T-helper 17 cell (primary cell): ENCODE data around the gene UBXN7. TPM values are rescaled to one million over a fixed set of nuclear protein-coding genes. Genes with fewer than 3 reads are reported as not detected.
"Not testable (repeated sequence)": the region's sequence is repeated elsewhere in the genome, so short reads cannot be mapped to it uniquely, and the experiment has no call there.

Experiments used
- ATAC-seq: fragments of 150-1000 bp; cut with Tn5 transposase; 2 replicates; pipeline ENCODE4 v1.10.0; 2021; ENCODE audit warnings: mild to moderate bottlenecking, moderate library complexity
- DNase-seq, 3 donors: peaks; one replicate each; pipeline versions ENCODE4 v3.0.0 to v3.0.0-alpha.2; 2020 to 2021
- H3K9me3 ChIP-seq: one replicate; pipeline ENCODE4 v1.7.0; 2013; ENCODE audit warnings: low read length, mild to moderate bottlenecking; ENCODE audit not compliant: control insufficient read depth, poor library complexity, severe bottlenecking
- H3K27ac Mint-ChIP-seq: one replicate; pipeline ENCODE4 v1.8.0; 2022; ENCODE audit warnings: mild to moderate bottlenecking, moderate library complexity, mixed read lengths
- H3K27me3 Mint-ChIP-seq: one replicate; pipeline ENCODE4 v1.8.0; 2022; ENCODE audit warnings: mixed read lengths
- H3K36me3 Mint-ChIP-seq: one replicate; pipeline ENCODE4 v1.8.0; 2022; ENCODE audit warnings: low read depth, mixed read lengths
- H3K4me1 Mint-ChIP-seq: one replicate; pipeline ENCODE4 v1.8.0; 2022; ENCODE audit warnings: mild to moderate bottlenecking, mixed read lengths
- H3K4me3 Mint-ChIP-seq: one replicate; pipeline ENCODE4 v1.8.0; 2022; ENCODE audit warnings: mild to moderate bottlenecking, moderate library complexity, mixed read lengths
- total RNA-seq, 4 donors: library from RNA in 2 of 4; stranded (reverse) in 2 of 4; gene quantifications; one replicate each; pipeline ENCODE4 v1.2.3 and lab custom pipeline; 2022 to 2026

UBXN7 gene
- total RNA-seq: 10 to 100 TPM; 58.8 to 86.0 TPM
- 79.0 to 80.3 reads per million in 2 donors for total RNA-seq (lab: John Stamatoyannopoulos, UW)

GRCh38 chr3:196432137-196432879 lies at the start of gene UBXN7:
UBXN7 (minus strand) TSS chr3:196432427; CDS start chr3:196432399, 28 bp downstream.
- Mint-ChIP-seq H3K4me3 (peak within 1 kb of the TSS; percentile 96), H3K27ac (peak within 1 kb of the TSS; percentile 93), H3K4me1 (peaks cover 14% of the 10 kb centered on the region), H3K27me3 (no peaks in the 10 kb centered on the region), H3K36me3 (peaks cover 2% of the 10 kb centered on the region)
- DNase-seq: peak; percentile 96 to 98 (median 96)
- H3K9me3 ChIP-seq: no peaks in the 10 kb centered on the region
- ATAC-seq: peak; percentile 87

GRCh38 chr3:196477678-196478077 lies 45.5 kb upstream of the UBXN7 start:
- Mint-ChIP-seq H3K27ac (no peak overlapping the region), H3K4me1 (peaks cover 2% of the 10 kb centered on the region), H3K36me3 (peaks cover 2% of the 10 kb centered on the region), H3K4me3 (no peak overlapping the region), H3K27me3 (no peaks in the 10 kb centered on the region)
- DNase-seq: no peak
- H3K9me3 ChIP-seq: no peaks in the 10 kb centered on the region
- no peak for ATAC-seq

- H3K9me3 ChIP-seq: no peaks in the 10 kb centered on the region
- ATAC-seq: no peak
- peaks cover 5% of the 10 kb centered on the region for H3K36me3 Mint-ChIP-seq
- H3K4me3 Mint-ChIP-seq: no peak overlapping the region
- H3K27ac Mint-ChIP-seq: peak overlapping the region; percentile 39
- peaks cover 10% of the 10 kb centered on the region for H3K4me1 Mint-ChIP-seq
- H3K27me3 Mint-ChIP-seq: no peaks in the 10 kb centered on the region
- no peak for DNase-seq
Observed at GRCh38 chr3:196472286-196472685, 40.1 kb upstream of the UBXN7 start.

GRCh38 chr3:196471551-196471950 lies 39.3 kb upstream of the UBXN7 start:
- ATAC-seq: no peak
- H3K9me3 ChIP-seq: no peaks in the 10 kb centered on the region
- Mint-ChIP-seq H3K27me3 (no peaks in the 10 kb centered on the region), H3K4me3 (no peak overlapping the region), H3K4me1 (peaks cover 10% of the 10 kb centered on the region), H3K27ac (no peak overlapping the region), H3K36me3 (peaks cover 5% of the 10 kb centered on the region)
- DNase-seq: no peak

- ATAC-seq, DNase-seq, H3K36me3 Mint-ChIP-seq, H3K4me3 Mint-ChIP-seq, H3K27me3 Mint-ChIP-seq, H3K9me3 ChIP-seq: not testable (repeated sequence)
- H3K27ac Mint-ChIP-seq: peak overlapping the region; percentile 39
- peaks cover 10% of the 10 kb centered on the region for H3K4me1 Mint-ChIP-seq
Observed at GRCh38 chr3:196470182-196470581, 38.0 kb upstream of the UBXN7 start.

- DNase-seq (no peak), ATAC-seq (no peak)
- Mint-ChIP-seq H3K27ac (no peak overlapping the region), H3K36me3 (peaks cover 2% of the 10 kb centered on the region), H3K4me1 (peaks cover 3% of the 10 kb centered on the region), H3K4me3 (no peak overlapping the region), H3K27me3 (no peaks in the 10 kb centered on the region)
- no peaks in the 10 kb centered on the region for H3K9me3 ChIP-seq
Observed at GRCh38 chr3:196463804-196464203, 31.6 kb upstream of the UBXN7 start.

- Mint-ChIP-seq H3K36me3 (peaks cover 2% of the 10 kb centered on the region), H3K4me3 (no peak overlapping the region), H3K4me1 (peaks cover 3% of the 10 kb centered on the region), H3K27me3 (no peaks in the 10 kb centered on the region), H3K27ac (no peak overlapping the region)
- DNase-seq: no peak
- no peak for ATAC-seq
- no peaks in the 10 kb centered on the region for H3K9me3 ChIP-seq
Observed at GRCh38 chr3:196463478-196463756, 31.2 kb upstream of the UBXN7 start.

GRCh38 chr3:196462680-196463477 lies 30.7 kb upstream of the UBXN7 start:
- not testable (repeated sequence) for H3K4me3 Mint-ChIP-seq, DNase-seq, H3K9me3 ChIP-seq, H3K27ac Mint-ChIP-seq, H3K36me3 Mint-ChIP-seq, H3K27me3 Mint-ChIP-seq, H3K4me1 Mint-ChIP-seq, ATAC-seq

- no peak for DNase-seq
- H3K27me3 Mint-ChIP-seq: no peaks in the 10 kb centered on the region
- peak overlapping the region; percentile 86 for H3K27ac Mint-ChIP-seq
- H3K4me1 Mint-ChIP-seq: peaks cover 8% of the 10 kb centered on the region
- no peak for ATAC-seq
- H3K9me3 ChIP-seq: no peaks in the 10 kb centered on the region
- H3K4me3 Mint-ChIP-seq: no peak overlapping the region
- H3K36me3 Mint-ChIP-seq: no peaks in the 10 kb centered on the region
Observed at GRCh38 chr3:196458063-196458462, 25.8 kb upstream of the UBXN7 start.

- H3K36me3 Mint-ChIP-seq, H3K4me1 Mint-ChIP-seq, H3K9me3 ChIP-seq, H3K27me3 Mint-ChIP-seq: not testable (repeated sequence)
- Mint-ChIP-seq H3K27ac (peak overlapping the region; percentile 86), H3K4me3 (peak overlapping the region; percentile 39)
- DNase-seq: peak in 1 of 3 donors; percentile 17
- ATAC-seq: peak; percentile 88
Observed at GRCh38 chr3:196457470-196457869, 25.2 kb upstream of the UBXN7 start.

- no peak overlapping the region for H3K27ac Mint-ChIP-seq
- H3K9me3 ChIP-seq: no peaks in the 10 kb centered on the region
- peaks cover 5% of the 10 kb centered on the region for H3K4me1 Mint-ChIP-seq
- DNase-seq: no peak
- H3K27me3 Mint-ChIP-seq: no peaks in the 10 kb centered on the region
- H3K36me3 Mint-ChIP-seq: no peaks in the 10 kb centered on the region
- ATAC-seq: no peak
- H3K4me3 Mint-ChIP-seq: no peak overlapping the region
Observed at GRCh38 chr3:196454935-196455334, 22.7 kb upstream of the UBXN7 start.

- H3K27ac Mint-ChIP-seq, H3K4me3 Mint-ChIP-seq, H3K4me1 Mint-ChIP-seq, ATAC-seq, H3K9me3 ChIP-seq, H3K27me3 Mint-ChIP-seq, DNase-seq, H3K36me3 Mint-ChIP-seq: not testable (repeated sequence)
Observed at GRCh38 chr3:196445391-196445790, 13.2 kb upstream of the UBXN7 start.

- DNase-seq (no peak), ATAC-seq (no peak)
- H3K9me3 ChIP-seq: no peaks in the 10 kb centered on the region
- Mint-ChIP-seq H3K4me3 (no peak overlapping the region), H3K36me3 (no peaks in the 10 kb centered on the region), H3K27me3 (no peaks in the 10 kb centered on the region), H3K4me1 (no peaks in the 10 kb centered on the region), H3K27ac (no peak overlapping the region)
Observed at GRCh38 chr3:196444500-196444894, 12.3 kb upstream of the UBXN7 start.

- no peak overlapping the region for H3K27ac Mint-ChIP-seq
- H3K4me1 Mint-ChIP-seq: peaks cover 2% of the 10 kb centered on the region
- H3K9me3 ChIP-seq: no peaks in the 10 kb centered on the region
- ATAC-seq (no peak), DNase-seq (no peak)
- no peak overlapping the region for H3K4me3 Mint-ChIP-seq
- H3K27me3 Mint-ChIP-seq: no peaks in the 10 kb centered on the region
- H3K36me3 Mint-ChIP-seq: no peaks in the 10 kb centered on the region
Observed at GRCh38 chr3:196440696-196441095, 8.5 kb upstream of the UBXN7 start.
